Mammary epithelial cell (primary cell): ENCODE results near the gene NPHP3.
"Not testable (repeated sequence)": the region's sequence is repeated elsewhere in the genome, so short reads cannot be mapped to it uniquely, and the experiment has no call there.

Experiments used
- CTCF ChIP-seq, 2 donors: IDR thresholded peaks in 1 of 2; conservative IDR thresholded peaks in 1 of 2; 2 replicates each; pipeline ENCODE4 v1.5.1; 2011 to 2012; ENCODE audit warnings: inconsistent platforms in 2 of 2, low read length in 2 of 2, mild to moderate bottlenecking in 2 of 2, control low read depth in 1 of 2, low read depth in 1 of 2; ENCODE audit not compliant: insufficient read depth in 1 of 2; ENCODE audit errors: extremely low read depth in 1 of 2
- EZH2 ChIP-seq: IDR thresholded peaks from 2 replicates; pipeline ENCODE4 v1.6.1; 2012; ENCODE audit warnings: low read length, inconsistent platforms, borderline replicate concordance

GRCh38 chr3:132746720-132747119 lies 24.5 kb upstream of the NPHP3 start:
- not testable (repeated sequence) for TF ChIP-seq CTCF (conservative IDR thresholded peaks at IDR 0.05 in 1 of 2, IDR thresholded peaks at IDR 0.05 in 1 of 2; ENCODE audit: extremely low read depth in 1 of 2, insufficient read depth in 1 of 2, low read depth in 1 of 2, low read length in 2 of 2); EZH2
